Neuronal stem cell (in vitro differentiated cells): ENCODE results near the gene TEX261.

Experiments used
- DNase-seq: peaks from one replicate; pipeline ENCODE4 v3.0.0-alpha.2; 2013; ENCODE audit warnings: low spot score
- H2AFZ ChIP-seq: one replicate; pipeline ENCODE4 v1.6.1; 2013; ENCODE audit warnings: mild to moderate bottlenecking, low read length, inconsistent platforms
- H2AK5ac ChIP-seq: 2 replicates; pipeline ENCODE4 v1.6.1; 2013; ENCODE audit warnings: low read depth, mild to moderate bottlenecking, inconsistent platforms, low read length, moderate library complexity, mixed read lengths
- H2BK120ac ChIP-seq: 2 replicates; pipeline ENCODE4 v1.6.1; 2013; ENCODE audit warnings: low read depth, mild to moderate bottlenecking, inconsistent platforms, low read length, moderate library complexity, mixed read lengths
- H2BK12ac ChIP-seq: one replicate; pipeline ENCODE4 v1.6.1; 2013; ENCODE audit warnings: low read length, inconsistent platforms
- H2BK15ac ChIP-seq: 2 replicates; pipeline ENCODE4 v1.6.1; 2013; ENCODE audit warnings: mild to moderate bottlenecking, low read length, inconsistent platforms, mixed read lengths
- H2BK5ac ChIP-seq: one replicate; pipeline ENCODE4 v1.6.1; 2013; ENCODE audit warnings: inconsistent platforms, mild to moderate bottlenecking, low read length, moderate library complexity
- H3K14ac ChIP-seq: one replicate; pipeline ENCODE4 v1.6.1; 2013; ENCODE audit warnings: low read length, inconsistent platforms
- H3K18ac ChIP-seq: 2 replicates; pipeline ENCODE4 v1.6.1; 2013; ENCODE audit warnings: low read length, inconsistent platforms
- H3K23ac ChIP-seq: 2 replicates; pipeline ENCODE4 v1.6.1; 2013; ENCODE audit warnings: low read depth, mild to moderate bottlenecking, mixed read lengths, low read length, inconsistent platforms; ENCODE audit not compliant: poor library complexity
- H3K27ac ChIP-seq: replicated peaks from 3 replicates; pipeline ENCODE4 v1.5.1; 2013; ENCODE audit warnings: low read length, inconsistent platforms
- H3K27me3 ChIP-seq, 3 experiments: 2 replicates each; pipeline ENCODE4 v1.6.1; 2013; ENCODE audit warnings: low read length in 3 of 3, mild to moderate bottlenecking in 2 of 3, inconsistent platforms in 1 of 3, low read depth in 1 of 3, mixed read lengths in 1 of 3, moderate library complexity in 1 of 3; ENCODE audit not compliant: control insufficient read depth in 3 of 3, insufficient read depth in 3 of 3
- H3K36me3 ChIP-seq, 2 donors: replicated peaks in 1 of 2; 2 replicates each; pipeline ENCODE4 v1.6.1; 2013; ENCODE audit warnings: low read length in 2 of 2; ENCODE audit not compliant: control insufficient read depth in 2 of 2, insufficient read depth in 2 of 2
- H3K4ac ChIP-seq: 2 replicates; pipeline ENCODE4 v1.6.1; 2013; ENCODE audit warnings: inconsistent platforms, mild to moderate bottlenecking, low read length, moderate library complexity
- H3K4me1 ChIP-seq, 2 donors: 1 replicate in 1 of 2; 2 replicates in 1 of 2; pipeline ENCODE4 v1.6.1; 2013; ENCODE audit warnings: low read length in 2 of 2, low read depth in 1 of 2; ENCODE audit not compliant: control insufficient read depth in 2 of 2, insufficient read depth in 1 of 2
- H3K4me2 ChIP-seq: one replicate; pipeline ENCODE4 v1.6.1; 2013; ENCODE audit warnings: mild to moderate bottlenecking, low read length, inconsistent platforms; ENCODE audit not compliant: insufficient read depth, poor library complexity, severe bottlenecking
- H3K4me3 ChIP-seq, 2 donors: 2 replicates each; pipeline ENCODE4 v1.5.1; 2013; ENCODE audit warnings: low read length in 2 of 2, mild to moderate bottlenecking in 2 of 2, inconsistent platforms in 1 of 2, moderate library complexity in 1 of 2
- H3K79me1 ChIP-seq: one replicate; pipeline ENCODE4 v1.6.1; 2013; ENCODE audit warnings: low read depth, mild to moderate bottlenecking, inconsistent platforms, low read length, moderate library complexity
- H3K9ac ChIP-seq: one replicate; pipeline ENCODE4 v1.6.1; 2013; ENCODE audit warnings: mild to moderate bottlenecking, low read depth, low read length, inconsistent platforms; ENCODE audit not compliant: poor library complexity
- H3K9me3 ChIP-seq, 2 donors: replicated peaks in 1 of 2; 2 replicates each; pipeline versions ENCODE3 to v1.6.1; 2013; ENCODE audit warnings: low read length in 2 of 2, mild to moderate bottlenecking in 2 of 2, inconsistent platforms in 1 of 2, low read depth in 1 of 2, mixed read lengths in 1 of 2, moderate library complexity in 1 of 2; ENCODE audit not compliant: control insufficient read depth in 2 of 2, insufficient read depth in 1 of 2
- H4K8ac ChIP-seq: one replicate; pipeline ENCODE4 v1.6.1; 2013; ENCODE audit warnings: low read depth, mild to moderate bottlenecking, inconsistent platforms, low read length, moderate library complexity
- H4K91ac ChIP-seq: one replicate; pipeline ENCODE4 v1.6.1; 2013; ENCODE audit warnings: low read length, low read depth, mild to moderate bottlenecking, inconsistent platforms; ENCODE audit not compliant: poor library complexity
- WGBS, 2 donors: extraction: QIAGEN DNeasy Blood & Tissue Kit; methylation state at CpG; one replicate each; pipeline ENCODE4 v1.1.7; 2013; ENCODE audit warnings: missing lambda C conversion rate in 2 of 2, mixed read lengths in 1 of 2; ENCODE audit not compliant: insufficient read length in 2 of 2, insufficient replicate concordance in 1 of 2; ENCODE audit errors: extremely low coverage in 2 of 2; 5-methylcytosine and 5-hydroxymethylcytosine counted together

TEX261 gene

DNA sequence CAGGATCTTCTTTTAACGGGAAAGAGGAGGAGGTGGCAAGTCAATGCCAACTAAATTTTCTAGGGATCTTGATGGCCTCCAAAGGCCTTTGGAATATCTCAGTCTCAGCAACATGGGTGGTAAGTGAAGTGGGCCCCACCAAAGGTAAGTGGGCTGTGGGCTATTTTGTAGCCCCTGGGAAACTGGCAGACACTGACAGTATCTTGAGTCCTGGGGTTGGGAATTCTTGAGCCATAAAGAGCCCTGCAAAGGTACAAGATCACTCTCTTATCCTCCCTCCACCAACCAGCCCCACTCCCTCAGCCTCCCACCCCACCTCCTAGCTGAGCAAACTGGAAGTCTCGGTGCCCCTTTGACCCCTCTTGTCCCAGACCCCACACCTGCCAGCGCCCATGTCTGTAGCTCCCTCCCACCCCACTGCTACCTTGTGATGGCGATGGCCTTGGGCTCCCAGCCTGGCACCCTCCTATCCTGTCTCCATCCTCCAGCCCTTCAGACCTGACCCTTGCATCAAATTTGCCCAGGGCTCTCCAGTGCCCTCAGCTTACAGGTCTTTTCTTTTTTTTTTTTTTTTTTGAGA, 50.5 kb downstream of the TEX261 start:
- H2BK120ac ChIP-seq = no peak overlapping the region
- H3K27me3 ChIP-seq = peaks cover 0 to 20% (median 0%) of the 10 kb centered on the region in 3 experiments
- whole genome bisulfite sequencing, 2 donors = no CpG with 5 or more reads among the region's 4 CpGs
- H4K91ac ChIP-seq = no peak overlapping the region
- H3K79me1 ChIP-seq = no peaks in the 10 kb centered on the region
- no peak overlapping the region for H4K8ac ChIP-seq
- peaks cover 47 to 58% of the 10 kb centered on the region in 2 donors for H3K4me1 ChIP-seq
- no peak overlapping the region for H3K4ac ChIP-seq
- no peak overlapping the region for H3K27ac ChIP-seq
- H3K14ac ChIP-seq = no peak overlapping the region
- no peak overlapping the region for H3K23ac ChIP-seq
- DNase-seq = no peak
- H3K9me3 ChIP-seq = no peaks in the 10 kb centered on the region
- peak overlapping the region; percentile 1 for H3K18ac ChIP-seq
- H2AFZ ChIP-seq = no peak overlapping the region
- H2AK5ac ChIP-seq = peak overlapping the region; percentile 38
- H3K36me3 ChIP-seq = no peaks in the 10 kb centered on the region
- no peak overlapping the region for H3K9ac ChIP-seq
- H3K4me3 ChIP-seq = no peak overlapping the region
- no peak overlapping the region for H3K4me2 ChIP-seq
- no peak overlapping the region for H2BK5ac ChIP-seq
- no peak overlapping the region for H2BK12ac ChIP-seq
- H2BK15ac ChIP-seq = no peak overlapping the region

DNA sequence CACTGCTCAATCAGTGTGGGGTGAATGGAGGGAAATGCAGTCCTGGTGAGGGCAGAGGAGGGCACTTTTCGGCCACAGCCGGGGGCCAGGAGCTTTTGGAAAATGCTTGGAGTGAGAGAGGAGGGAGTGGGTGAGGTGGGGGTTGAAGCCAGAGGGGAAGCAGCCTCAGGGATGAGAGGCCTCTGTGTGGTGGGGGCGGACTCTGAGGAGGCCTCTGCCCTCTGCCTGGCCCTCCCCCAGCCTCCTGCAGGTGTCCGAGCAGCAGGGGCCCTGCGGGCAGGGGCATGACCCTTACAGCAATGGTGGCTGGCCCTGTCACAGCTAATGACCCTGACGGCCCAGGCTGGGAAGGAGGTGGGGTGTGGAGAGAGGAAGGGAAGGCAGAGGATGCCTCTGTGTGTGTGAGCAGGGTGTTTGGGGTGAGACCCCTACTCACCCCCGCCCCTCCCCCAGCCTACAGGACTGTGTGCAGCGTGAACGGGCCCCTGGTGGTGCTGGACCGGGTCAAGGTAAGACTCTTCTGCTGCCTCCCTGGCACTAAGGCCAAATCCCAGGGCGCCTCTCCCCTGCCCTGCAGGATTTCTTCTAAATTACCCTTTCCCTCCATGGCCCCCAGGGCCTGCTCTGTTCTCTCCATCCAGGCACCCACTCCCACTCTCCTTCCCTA, 51.3 kb downstream of the TEX261 start:
- no peak for DNase-seq

DNA sequence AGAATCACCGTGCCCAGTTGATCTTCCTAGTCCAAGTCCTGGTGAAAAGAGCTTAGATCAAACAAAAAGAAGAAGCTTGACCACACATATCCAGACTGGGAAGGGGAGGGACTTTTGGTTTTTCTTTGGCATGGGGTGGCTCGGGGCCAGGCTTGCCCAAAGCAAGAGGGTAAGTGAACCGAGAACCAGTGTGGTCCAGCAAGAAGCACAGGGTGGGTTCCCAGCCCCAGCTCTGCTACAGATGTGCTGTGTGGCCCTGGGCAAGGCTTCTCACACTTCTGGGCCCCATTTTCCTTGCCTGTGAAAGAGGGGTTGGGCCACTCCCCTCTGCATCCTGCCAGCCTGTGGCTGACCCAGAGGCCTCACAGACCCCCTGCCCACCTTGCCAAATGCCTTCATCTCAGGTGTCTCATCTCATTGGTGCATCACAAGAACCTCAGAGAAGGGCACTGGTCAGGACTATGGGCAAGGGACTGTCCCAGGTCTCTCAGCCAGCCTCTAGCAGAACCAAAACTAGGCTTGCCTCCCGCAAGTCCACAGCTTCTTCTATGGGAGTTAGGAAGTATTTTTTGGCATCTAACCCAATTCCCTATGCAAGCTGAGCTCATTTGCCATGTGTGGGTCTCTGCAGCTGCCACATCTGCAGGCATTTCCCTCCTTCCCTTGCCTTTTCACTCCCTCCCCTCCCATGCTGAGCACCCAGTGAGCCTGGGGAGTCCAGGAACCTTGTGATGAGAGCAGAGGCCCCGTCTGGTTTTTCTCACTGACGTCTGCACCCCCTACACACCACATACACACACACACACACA, 52.1 kb downstream of the TEX261 start:
- no peaks in the 10 kb centered on the region for H3K9me3 ChIP-seq
- H2BK15ac ChIP-seq = no peak overlapping the region
- H3K18ac ChIP-seq = peak overlapping the region; percentile 68
- H3K79me1 ChIP-seq = no peaks in the 10 kb centered on the region
- no peak overlapping the region for H3K14ac ChIP-seq
- WGBS, 2 donors = no CpG with 5 or more reads among the region's 6 CpGs
- H3K4me2 ChIP-seq = no peak overlapping the region
- H3K27ac ChIP-seq = peak overlapping the region; percentile 21
- H3K23ac ChIP-seq = no peak overlapping the region
- H3K36me3 ChIP-seq = no peaks in the 10 kb centered on the region
- H4K91ac ChIP-seq = no peak overlapping the region
- peak overlapping the region; percentile 40 for H2BK5ac ChIP-seq
- no peak overlapping the region for H2BK12ac ChIP-seq
- DNase-seq = no peak
- H2BK120ac ChIP-seq = no peak overlapping the region
- H3K27me3 ChIP-seq = peaks cover 0 to 7% (median 0%) of the 10 kb centered on the region in 3 experiments
- no peak overlapping the region for H3K4me3 ChIP-seq
- no peak overlapping the region for H3K4ac ChIP-seq
- H2AFZ ChIP-seq = peak overlapping the region; percentile 50
- no peak overlapping the region for H3K9ac ChIP-seq
- H4K8ac ChIP-seq = no peak overlapping the region
- H3K4me1 ChIP-seq = peaks cover 57 to 65% of the 10 kb centered on the region in 2 donors
- H2AK5ac ChIP-seq = peak overlapping the region; percentile 78

More for the DNA sequence above, 51.3 kb downstream of the TEX261 start:
- H3K36me3 ChIP-seq = no peaks in the 10 kb centered on the region
- peaks cover 51 to 66% of the 10 kb centered on the region in 2 donors for H3K4me1 ChIP-seq
- H2BK120ac ChIP-seq = no peak overlapping the region
- H4K91ac ChIP-seq = no peak overlapping the region
- H4K8ac ChIP-seq = no peak overlapping the region
- H3K9me3 ChIP-seq = no peaks in the 10 kb centered on the region
- H3K4ac ChIP-seq = no peak overlapping the region
- no peaks in the 10 kb centered on the region for H3K79me1 ChIP-seq
- H3K14ac ChIP-seq = no peak overlapping the region
- H3K27ac ChIP-seq = peak overlapping the region; percentile 21
- H3K27me3 ChIP-seq = peaks cover 0 to 15% (median 0%) of the 10 kb centered on the region in 3 experiments
- H2AFZ ChIP-seq = peak overlapping the region; percentile 50
- peak overlapping the region; percentile 86 for H3K18ac ChIP-seq
- no peak overlapping the region for H3K23ac ChIP-seq
- no peak overlapping the region for H2BK5ac ChIP-seq
- peak overlapping the region; percentile 38 for H2AK5ac ChIP-seq
- WGBS, 2 donors = no CpG with 5 or more reads among the region's 11 CpGs
- H3K9ac ChIP-seq = no peak overlapping the region
- H3K4me2 ChIP-seq = no peak overlapping the region
- no peak overlapping the region for H3K4me3 ChIP-seq
- no peak overlapping the region for H2BK15ac ChIP-seq
- H2BK12ac ChIP-seq = no peak overlapping the region

DNA sequence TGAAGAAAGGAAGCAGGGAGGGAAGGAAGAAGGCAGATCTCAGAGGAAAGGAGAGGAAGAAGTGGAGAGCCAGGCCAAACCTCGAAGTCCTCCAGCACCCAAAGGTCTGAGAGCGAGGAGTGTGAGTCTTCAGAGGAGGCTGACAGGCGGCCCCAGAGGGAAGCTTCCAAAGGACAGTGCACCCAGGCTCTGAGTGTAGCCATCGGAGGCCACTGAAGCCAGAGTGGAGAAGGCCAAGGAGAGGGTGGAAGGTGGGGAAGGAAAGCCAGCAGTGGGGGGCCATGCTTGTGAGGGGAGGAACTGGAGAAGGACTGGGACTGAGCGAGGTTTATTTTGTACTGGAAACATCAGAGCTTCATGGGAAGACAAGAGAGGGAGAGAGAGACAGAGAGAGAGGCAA, 53.0 kb downstream of the TEX261 start:
- H2AFZ ChIP-seq = no peak overlapping the region
- H3K27ac ChIP-seq = no peak overlapping the region
- WGBS, 2 donors = no CpG with 5 or more reads among the region's 5 CpGs
- H3K27me3 ChIP-seq = peaks cover 0 to 2% (median 0%) of the 10 kb centered on the region in 3 experiments
- H3K4me3 ChIP-seq = no peak overlapping the region
- no peak overlapping the region for H3K14ac ChIP-seq
- H2BK5ac ChIP-seq = no peak overlapping the region
- no peak overlapping the region for H2BK15ac ChIP-seq
- H3K4me2 ChIP-seq = no peak overlapping the region
- H3K79me1 ChIP-seq = no peaks in the 10 kb centered on the region
- no peak overlapping the region for H3K23ac ChIP-seq
- no peaks in the 10 kb centered on the region for H3K36me3 ChIP-seq
- H2BK12ac ChIP-seq = no peak overlapping the region
- no peak overlapping the region for H4K8ac ChIP-seq
- H2AK5ac ChIP-seq = no peak overlapping the region
- H3K18ac ChIP-seq = no peak overlapping the region
- H3K4me1 ChIP-seq = peaks cover 61 to 68% of the 10 kb centered on the region in 2 donors
- no peak for DNase-seq
- H3K4ac ChIP-seq = no peak overlapping the region
- no peak overlapping the region for H2BK120ac ChIP-seq
- no peak overlapping the region for H4K91ac ChIP-seq
- no peak overlapping the region for H3K9ac ChIP-seq
- no peaks in the 10 kb centered on the region for H3K9me3 ChIP-seq
